ENCODE results near the gene KCNE1. TPM values are rescaled to one million over a fixed set of nuclear protein-coding genes. Genes with fewer than 3 reads are reported as not detected.
"Not testable (repeated sequence)": the region's sequence is repeated elsewhere in the genome, so short reads cannot be mapped to it uniquely, and the experiment has no call there.

KCNE1 gene
- total RNA-seq, 1 experiment from 2014 or later, result not detected

DNA sequence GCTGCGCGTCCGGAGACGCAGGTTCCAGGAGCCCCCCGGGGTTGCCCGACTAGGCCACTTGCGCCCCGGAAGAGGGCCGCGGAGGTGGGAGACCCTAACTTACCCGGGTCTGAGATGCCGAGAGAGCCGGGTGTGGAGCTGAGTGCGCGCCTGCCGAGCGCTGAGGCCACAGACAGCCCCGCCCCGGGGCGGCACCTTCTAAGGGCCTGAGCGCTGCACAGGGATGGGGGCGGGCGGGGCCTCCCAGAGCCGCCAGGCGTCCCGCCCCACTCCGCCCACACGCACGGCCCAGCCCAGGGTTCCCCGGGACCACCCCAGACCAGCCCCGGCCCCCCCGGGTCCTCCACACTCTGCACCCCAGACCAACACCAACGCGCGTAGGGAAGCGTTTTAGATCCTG is 52.6 kb downstream of the KCNE1 start:
- DNase-seq (ENCODE audit: low read depth); in situ Hi-C loops (cut with HindIII; ENCODE audit: low pct_unique_long_range_greater_than_20kb, low sequenced_read_pairs): not testable (repeated sequence)

DNA sequence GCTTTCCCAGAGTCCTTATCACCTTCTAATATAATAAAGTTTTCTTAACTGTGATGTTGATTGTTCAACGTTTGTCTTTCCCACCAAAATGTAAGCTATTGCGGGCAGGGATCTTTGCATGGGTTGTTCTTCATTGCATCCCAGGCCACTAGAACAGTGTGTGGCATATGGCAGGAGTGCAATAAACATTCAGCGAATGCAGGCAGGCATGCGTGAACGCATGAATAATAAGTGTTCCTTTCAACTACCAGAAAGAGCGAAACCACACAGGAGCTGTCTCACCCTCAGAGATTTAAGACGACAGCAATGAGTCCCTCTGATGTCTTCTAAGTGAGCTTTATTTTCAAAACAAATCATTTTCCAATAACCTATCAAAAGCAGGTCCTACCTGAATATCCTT is 53.7 kb downstream of the KCNE1 start:
- in situ Hi-C loops (cut with HindIII; ENCODE audit: low pct_unique_long_range_greater_than_20kb, low sequenced_read_pairs); DNase-seq (ENCODE audit: low read depth): not testable (repeated sequence)

DNA sequence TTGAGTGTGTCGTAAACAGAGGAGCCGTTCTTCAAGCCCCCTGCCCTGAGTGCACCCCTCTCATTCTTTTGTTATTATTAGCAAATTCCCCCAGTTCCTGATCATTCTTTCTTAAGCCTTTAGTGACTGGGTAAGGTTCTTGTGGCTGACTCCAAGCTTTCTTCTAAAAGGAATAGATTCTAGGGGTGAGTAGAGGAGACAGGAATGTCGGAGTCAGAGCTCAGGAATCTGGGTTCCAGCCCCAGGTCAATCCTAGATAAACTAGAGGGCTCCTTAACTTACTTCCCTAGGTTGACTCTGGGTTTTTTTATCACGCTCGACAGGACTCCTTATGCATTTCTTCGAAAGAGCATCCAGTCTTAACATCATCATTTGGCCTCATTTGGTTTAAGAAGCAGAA is 55.8 kb downstream of the KCNE1 start:
- DNase-seq (ENCODE audit: low read depth); in situ Hi-C loops (cut with HindIII; ENCODE audit: low pct_unique_long_range_greater_than_20kb, low sequenced_read_pairs): not testable (repeated sequence)

DNA sequence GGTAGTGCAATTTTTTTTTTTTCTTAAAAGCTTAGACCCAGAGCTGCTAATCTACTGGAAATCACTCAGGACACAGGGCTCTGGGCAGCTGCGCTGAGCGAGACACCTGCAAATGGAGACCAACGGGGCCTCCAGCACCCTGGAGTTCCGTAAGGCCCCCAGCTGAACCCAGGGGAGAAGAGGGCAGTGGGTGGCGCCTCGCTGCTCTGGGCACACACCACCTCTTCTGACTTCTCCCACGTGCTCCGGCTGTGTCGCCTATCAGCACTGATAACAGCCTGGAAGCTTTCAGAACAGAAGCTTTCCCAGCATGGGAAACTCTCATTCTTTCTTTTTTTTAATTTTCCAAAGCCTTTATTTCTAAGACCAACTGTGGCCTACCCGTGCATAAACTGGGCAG is 56.4 kb downstream of the KCNE1 start:
- in situ Hi-C loops (cut with HindIII; ENCODE audit: low pct_unique_long_range_greater_than_20kb, low sequenced_read_pairs); DNase-seq (ENCODE audit: low read depth): not testable (repeated sequence)

- DNase-seq (ENCODE audit: low read depth); in situ Hi-C loops (cut with HindIII; ENCODE audit: low pct_unique_long_range_greater_than_20kb, low sequenced_read_pairs): not testable (repeated sequence)
These were observed 65.0 kb downstream of the KCNE1 start for GRCh38 chr21:34447018-34447417.

- in situ Hi-C loops (cut with HindIII; ENCODE audit: low pct_unique_long_range_greater_than_20kb, low sequenced_read_pairs); DNase-seq (ENCODE audit: low read depth): not testable (repeated sequence)
These were observed 68.5 kb downstream of the KCNE1 start for GRCh38 chr21:34443486-34443885.

DNA sequence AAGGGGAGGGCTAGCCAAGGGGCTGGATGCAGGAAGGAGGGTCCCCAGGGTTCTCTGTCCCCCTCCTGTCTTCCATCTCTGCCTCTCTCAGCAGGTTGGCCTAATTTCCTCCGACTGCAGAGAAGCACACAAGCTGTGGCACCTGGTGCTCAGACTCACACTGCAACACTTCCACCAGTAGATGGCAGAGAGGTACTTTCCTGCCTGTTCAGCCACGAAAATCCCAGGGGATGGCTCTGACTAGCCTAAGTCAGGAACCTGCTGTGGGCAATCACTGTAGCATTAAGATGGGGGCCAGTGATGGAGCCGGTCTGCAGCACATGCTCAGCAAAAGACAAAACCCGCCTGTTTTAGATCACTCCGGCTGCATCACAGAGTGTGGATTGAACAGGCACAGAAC is 82.3 kb downstream of the KCNE1 start:
- in situ Hi-C loops (cut with HindIII; ENCODE audit: low pct_unique_long_range_greater_than_20kb, low sequenced_read_pairs); DNase-seq (ENCODE audit: low read depth): not testable (repeated sequence)

GRCh38 chr21:34428441-34428840 is 83.6 kb downstream of the KCNE1 start:
- DNase-seq (ENCODE audit: low read depth); in situ Hi-C loops (cut with HindIII; ENCODE audit: low pct_unique_long_range_greater_than_20kb, low sequenced_read_pairs): not testable (repeated sequence)

DNA sequence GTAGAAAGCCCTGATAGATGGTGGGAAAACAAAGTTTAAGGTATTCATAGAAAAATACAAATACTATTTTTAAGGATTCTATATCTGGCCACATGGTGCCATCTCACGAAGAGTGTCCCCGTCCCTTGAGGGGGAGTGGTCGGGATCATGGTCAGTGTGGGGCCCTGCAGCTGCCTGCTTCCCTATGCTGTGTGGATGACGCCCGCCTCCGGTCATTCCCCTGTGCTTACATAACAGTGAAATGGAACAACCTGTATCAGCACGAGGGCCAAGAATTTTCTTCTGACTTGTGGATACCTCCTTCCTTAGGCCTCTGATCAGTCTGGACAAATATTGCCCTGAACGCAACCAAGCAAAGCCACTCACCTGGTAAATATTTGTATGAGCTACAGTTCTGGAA is 84.7 kb downstream of the KCNE1 start:
- DNase-seq (ENCODE audit: low read depth); in situ Hi-C loops (cut with HindIII; ENCODE audit: low pct_unique_long_range_greater_than_20kb, low sequenced_read_pairs): not testable (repeated sequence)

DNA sequence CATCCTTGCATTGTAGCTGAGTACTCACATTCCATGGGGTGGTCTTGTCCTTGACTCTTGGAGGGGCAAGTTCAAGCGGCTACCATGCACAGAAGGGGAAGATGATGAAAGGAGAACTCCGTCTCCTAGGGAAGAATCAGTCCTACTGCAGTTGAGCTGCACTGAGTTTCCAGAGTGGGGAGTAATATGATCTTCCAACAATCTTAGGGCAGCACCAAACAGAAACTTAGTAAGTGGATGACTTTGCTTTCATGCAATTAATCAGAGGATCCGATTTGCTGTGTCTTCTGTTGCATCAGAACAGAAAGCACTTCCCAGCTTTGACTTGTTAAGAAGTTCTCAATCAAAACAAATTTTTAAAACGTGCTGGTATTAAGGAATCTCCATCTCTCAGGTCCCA is 88.2 kb downstream of the KCNE1 start, which contains the start of gene SMIM34:
Gene SMIM34 (minus strand): TSS at position 147 of the 400 bp plus-strand sequence. CDS start 112 bp downstream, at position 35.
- in situ Hi-C loops (cut with HindIII; ENCODE audit: low pct_unique_long_range_greater_than_20kb, low sequenced_read_pairs), result not testable (repeated sequence)

DNA sequence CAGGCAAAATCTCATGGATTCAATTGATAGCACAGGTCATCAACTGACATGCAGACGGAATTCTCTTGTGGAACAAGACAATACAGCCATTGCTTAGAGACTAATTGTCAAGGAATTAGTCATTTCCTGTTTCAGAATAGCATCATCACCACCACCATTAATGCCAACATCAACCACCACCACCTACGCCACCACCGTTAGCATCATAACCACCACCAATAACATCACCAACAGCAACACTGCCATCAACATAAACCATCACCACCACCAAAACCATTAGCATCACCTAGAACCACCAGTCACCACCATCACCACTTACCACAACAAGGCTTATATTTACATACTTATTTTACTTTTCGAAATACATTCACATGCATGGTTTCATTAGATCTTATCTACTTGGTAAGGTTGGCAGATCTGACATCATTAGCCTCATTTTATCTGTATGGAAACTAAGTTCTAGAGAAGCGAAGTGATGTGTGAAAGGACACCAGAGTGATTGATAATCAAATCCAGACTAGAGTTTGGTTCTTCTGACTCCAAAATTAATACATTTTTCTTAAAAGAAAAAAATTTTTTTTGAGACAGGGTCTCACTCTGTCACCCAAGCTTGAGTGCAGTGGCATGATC is 94.4 kb downstream of the KCNE1 start:
- DNase-seq (ENCODE audit: low read depth); in situ Hi-C loops (cut with HindIII; ENCODE audit: low pct_unique_long_range_greater_than_20kb, low sequenced_read_pairs): not testable (repeated sequence)

More for the DNA sequence above, 88.2 kb downstream of the KCNE1 start, which contains the start of gene SMIM34:
- not testable (repeated sequence) for DNase-seq (ENCODE audit: low read depth)

- in situ Hi-C loops (cut with HindIII; ENCODE audit: low pct_unique_long_range_greater_than_20kb, low sequenced_read_pairs); DNase-seq (ENCODE audit: low read depth): not testable (repeated sequence)
These were observed 104.7 kb downstream of the KCNE1 start for GRCh38 chr21:34407294-34407693.

DNA sequence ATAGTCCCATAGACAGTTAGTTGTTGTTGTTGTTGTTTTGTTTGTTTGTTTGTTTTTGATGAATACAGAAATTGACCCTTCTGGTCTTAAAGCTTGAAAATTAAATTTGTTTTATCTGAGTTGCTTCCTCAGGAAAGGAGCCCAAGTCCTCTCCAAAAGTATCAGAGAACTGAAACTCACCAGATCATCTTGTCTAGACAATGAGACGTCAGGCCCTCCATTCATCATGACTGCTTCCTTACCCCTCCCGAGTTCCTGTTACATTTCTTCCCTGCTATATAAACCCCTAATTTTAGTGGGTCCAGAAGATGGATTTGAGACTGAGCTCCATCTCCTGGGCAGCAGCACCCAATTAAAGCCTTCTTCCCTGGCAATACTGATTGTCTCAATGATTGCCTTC is 105.3 kb downstream of the KCNE1 start:
- in situ Hi-C loops (cut with HindIII; ENCODE audit: low pct_unique_long_range_greater_than_20kb, low sequenced_read_pairs); DNase-seq (ENCODE audit: low read depth): not testable (repeated sequence)

DNA sequence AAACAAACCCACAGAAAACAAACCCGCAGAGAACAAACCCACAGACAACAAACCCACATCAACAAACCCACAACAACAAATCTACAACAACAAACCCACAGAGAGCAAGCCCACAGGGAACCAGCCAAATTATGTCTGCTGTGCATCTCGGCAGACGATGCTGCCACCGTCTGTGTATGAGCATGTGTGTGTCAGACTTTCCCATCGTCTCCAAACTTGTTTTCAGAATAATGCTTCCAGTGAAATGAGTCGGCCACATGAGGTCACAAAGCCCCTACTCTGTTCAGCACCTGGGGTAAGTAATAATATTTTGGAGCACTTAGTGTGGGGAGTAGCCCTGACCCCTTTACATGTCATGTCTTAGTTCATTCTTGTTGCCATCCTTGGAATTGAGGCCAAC is 105.9 kb downstream of the KCNE1 start:
- DNase-seq (ENCODE audit: low read depth); in situ Hi-C loops (cut with HindIII; ENCODE audit: low pct_unique_long_range_greater_than_20kb, low sequenced_read_pairs): not testable (repeated sequence)

DNA sequence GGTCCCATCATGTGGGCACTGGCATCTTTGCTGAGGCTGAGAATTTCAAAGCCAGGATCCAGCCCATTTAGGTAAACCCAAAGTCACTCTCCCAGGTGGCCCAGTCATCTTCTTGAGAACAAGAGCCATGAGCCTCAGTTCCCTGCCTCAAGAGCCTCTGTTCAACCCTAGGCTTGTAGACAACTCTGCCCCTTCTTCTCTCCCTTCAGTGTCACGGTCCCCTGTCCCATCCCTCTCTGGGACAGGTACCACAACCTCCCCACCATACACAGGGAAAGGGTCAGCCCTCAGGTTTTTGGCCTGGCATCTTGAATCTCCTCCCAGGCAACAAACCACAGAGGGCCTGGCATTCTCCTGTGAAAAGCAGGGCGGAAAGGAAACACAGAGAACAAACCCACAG is 106.3 kb downstream of the KCNE1 start:
- in situ Hi-C loops (cut with HindIII; ENCODE audit: low pct_unique_long_range_greater_than_20kb, low sequenced_read_pairs); DNase-seq (ENCODE audit: low read depth): not testable (repeated sequence)

- in situ Hi-C loops (cut with HindIII; ENCODE audit: low pct_unique_long_range_greater_than_20kb, low sequenced_read_pairs); DNase-seq (ENCODE audit: low read depth): not testable (repeated sequence)
These were observed 107.3 kb downstream of the KCNE1 start for GRCh38 chr21:34404742-34405141.

DNA sequence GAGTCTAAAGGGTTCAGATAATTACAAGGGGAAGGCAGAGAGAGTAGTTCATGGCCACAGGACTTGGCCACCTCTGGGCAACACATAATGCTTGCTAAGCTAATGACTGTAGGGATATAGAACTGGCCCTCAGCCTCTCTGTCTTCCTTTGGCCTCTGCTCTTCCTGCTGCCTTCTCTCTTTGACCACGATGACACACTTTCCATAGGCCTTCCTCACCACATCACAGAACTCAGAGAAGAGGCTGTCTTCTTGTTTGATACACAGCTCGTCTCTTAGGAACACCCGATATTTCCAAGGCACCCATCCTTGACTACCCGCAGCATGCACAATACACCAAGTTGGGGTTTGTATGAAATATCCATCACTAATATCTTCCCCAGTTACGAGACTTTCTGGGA is 111.5 kb downstream of the KCNE1 start:
- DNase-seq (ENCODE audit: low read depth); in situ Hi-C loops (cut with HindIII; ENCODE audit: low pct_unique_long_range_greater_than_20kb, low sequenced_read_pairs): not testable (repeated sequence)

Measured in Caki2 (cell line).